ENCODE measurements around the gene FDX1. TPM values are rescaled to one million over a fixed set of nuclear protein-coding genes. Genes with fewer than 3 reads are reported as not detected.

FDX1 gene
- total RNA-seq, 1 experiment from 2014 or later: 11.9 TPM

DNA sequence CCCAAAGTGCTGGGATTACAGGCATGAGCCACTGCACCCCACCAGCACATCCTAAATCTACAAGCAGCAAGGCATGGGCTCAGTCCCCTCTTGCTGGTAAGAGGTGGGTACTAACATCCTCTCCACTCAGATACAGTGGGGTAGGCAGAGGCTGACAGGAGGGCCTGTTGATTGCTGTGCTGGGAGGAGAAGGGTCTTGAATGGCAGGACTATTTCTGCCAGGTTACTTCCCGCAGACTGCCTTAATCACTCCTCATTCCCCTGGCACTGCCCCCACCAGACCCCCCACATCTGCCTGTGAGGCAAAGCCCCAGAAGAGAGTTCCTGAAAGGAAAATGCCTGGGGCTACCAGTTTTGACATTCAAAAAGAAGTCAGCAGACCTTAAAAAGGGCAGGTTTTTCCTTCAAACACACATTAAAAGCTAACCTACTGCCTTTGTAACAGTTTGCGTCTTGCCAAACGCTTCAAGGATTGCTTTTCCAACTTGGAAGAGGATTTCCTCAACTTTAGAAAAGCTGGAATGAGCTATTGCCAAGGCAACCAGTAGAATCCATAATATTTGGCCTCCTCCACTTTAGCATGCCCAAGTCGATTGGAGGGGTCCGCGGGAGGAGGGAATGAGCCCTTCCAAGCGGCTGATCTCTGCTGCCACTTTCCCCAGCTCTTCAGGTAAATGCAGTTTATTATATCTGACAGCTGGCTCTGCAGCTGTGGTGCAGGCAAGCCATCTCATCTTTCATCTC lies 62.0 kb downstream of the FDX1 start:
- intact Hi-C loops (cut with micrococcal nuclease; ENCODE audit: unreplicated experiment): no loop called here
- POLR2A ChIA-PET (ENCODE audit: unreplicated experiment): interaction anchor here (0.6 kb wide), 1 partner anchor 72 kb away, joined by 4 read pairs; no protein-coding TSS in a partner anchor
- BruUV-seq (replicated peaks): no TSS peak

DNA sequence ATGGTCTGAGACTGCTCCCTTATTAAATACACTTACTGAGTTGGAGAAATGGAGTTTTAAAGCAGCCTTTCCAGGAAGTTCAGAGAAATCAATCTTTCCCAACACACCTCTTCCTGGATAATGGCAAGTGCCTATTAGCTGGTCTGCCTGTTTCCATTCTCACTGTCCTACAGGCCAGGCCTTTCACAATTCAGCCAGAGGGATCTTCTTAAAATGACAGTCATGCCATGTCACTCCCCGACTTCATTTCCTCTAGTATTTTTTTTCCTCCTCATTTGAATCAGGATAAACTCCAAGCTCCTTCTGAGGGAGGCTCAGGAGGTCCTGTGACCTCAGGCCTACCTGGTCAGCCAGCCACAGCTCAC lies 62.6 kb downstream of the FDX1 start:
- BruUV-seq (replicated peaks): no TSS peak
- Histone ChIP-seq H3K9me2 (ENCODE audit: insufficient read depth) (no peaks in the 10 kb centered on the region; the same call in 1 of the 2 replicates), H3K79me2 (ENCODE audit: low read depth) (no peaks in the 10 kb centered on the region), H3K27me3 (ENCODE audit: insufficient read depth, low read depth) (no peaks in the 10 kb centered on the region), H2AFZ (no peak overlapping the region), H3K27ac (no peak overlapping the region), H3K4me1 (replicated peaks; ENCODE audit: insufficient read depth) (no peaks in the 10 kb centered on the region), H3K9me3 (ENCODE audit: insufficient read depth, low read depth) (no peaks in the 10 kb centered on the region), H4K20me1 (ENCODE audit: insufficient read depth) (no peaks in the 10 kb centered on the region), H3F3A (ENCODE audit: insufficient read depth, low read depth) (no peaks in the 10 kb centered on the region), H3K4me2 (no peak overlapping the region), H3K4me3 (no peak overlapping the region), H3K36me3 (ENCODE audit: low read depth) (no peaks in the 10 kb centered on the region)
- CTCF ChIA-PET: no interaction called here
- TF ChIP-seq, protein P1, sequence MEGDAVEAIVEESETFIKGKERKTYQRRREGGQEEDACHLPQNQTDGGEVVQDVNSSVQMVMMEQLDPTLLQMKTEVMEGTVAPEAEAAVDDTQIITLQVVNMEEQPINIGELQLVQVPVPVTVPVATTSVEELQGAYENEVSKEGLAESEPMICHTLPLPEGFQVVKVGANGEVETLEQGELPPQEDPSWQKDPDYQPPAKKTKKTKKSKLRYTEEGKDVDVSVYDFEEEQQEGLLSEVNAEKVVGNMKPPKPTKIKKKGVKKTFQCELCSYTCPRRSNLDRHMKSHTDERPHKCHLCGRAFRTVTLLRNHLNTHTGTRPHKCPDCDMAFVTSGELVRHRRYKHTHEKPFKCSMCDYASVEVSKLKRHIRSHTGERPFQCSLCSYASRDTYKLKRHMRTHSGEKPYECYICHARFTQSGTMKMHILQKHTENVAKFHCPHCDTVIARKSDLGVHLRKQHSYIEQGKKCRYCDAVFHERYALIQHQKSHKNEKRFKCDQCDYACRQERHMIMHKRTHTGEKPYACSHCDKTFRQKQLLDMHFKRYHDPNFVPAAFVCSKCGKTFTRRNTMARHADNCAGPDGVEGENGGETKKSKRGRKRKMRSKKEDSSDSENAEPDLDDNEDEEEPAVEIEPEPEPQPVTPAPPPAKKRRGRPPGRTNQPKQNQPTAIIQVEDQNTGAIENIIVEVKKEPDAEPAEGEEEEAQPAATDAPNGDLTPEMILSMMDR (conservative IDR thresholded peaks at IDR 0.05): no peak
- no peak for TF ChIP-seq EZH2 (IDR thresholded peaks at IDR 0.05; ENCODE audit: low read depth)
- POLR2A ChIA-PET (ENCODE audit: unreplicated experiment): no interaction called here
- no peak for DNase-seq
- intact Hi-C loops (cut with micrococcal nuclease; ENCODE audit: unreplicated experiment): no loop called here

More for the DNA sequence above, 62.0 kb downstream of the FDX1 start:
- DNase-seq: no peak
- Histone ChIP-seq H3K4me1 (replicated peaks; ENCODE audit: insufficient read depth) (no peaks in the 10 kb centered on the region), H3F3A (ENCODE audit: insufficient read depth, low read depth) (no peaks in the 10 kb centered on the region), H3K36me3 (ENCODE audit: low read depth) (no peaks in the 10 kb centered on the region), H3K27ac (no peak overlapping the region), H3K4me3 (no peak overlapping the region), H3K27me3 (ENCODE audit: insufficient read depth, low read depth) (no peaks in the 10 kb centered on the region), H2AFZ (no peak overlapping the region), H3K4me2 (no peak overlapping the region), H3K9me2 (ENCODE audit: insufficient read depth) (no peaks in the 10 kb centered on the region; the same call in 1 of the 2 replicates), H4K20me1 (ENCODE audit: insufficient read depth) (no peaks in the 10 kb centered on the region), H3K79me2 (ENCODE audit: low read depth) (no peaks in the 10 kb centered on the region), H3K9me3 (ENCODE audit: insufficient read depth, low read depth) (no peaks in the 10 kb centered on the region)
- CTCF ChIA-PET: no interaction called here
- TF ChIP-seq, protein P1 (conservative IDR thresholded peaks at IDR 0.05): no peak
- no peak for TF ChIP-seq EZH2 (IDR thresholded peaks at IDR 0.05; ENCODE audit: low read depth)

GRCh38 chr11:110493346-110493745 lies 63.6 kb downstream of the FDX1 start:
- TF ChIP-seq, protein P1 (conservative IDR thresholded peaks at IDR 0.05): no peak
- TF ChIP-seq EZH2 (IDR thresholded peaks at IDR 0.05; ENCODE audit: low read depth): no peak
- Histone ChIP-seq H3K4me3 (no peak overlapping the region), H3K79me2 (ENCODE audit: low read depth) (no peaks in the 10 kb centered on the region), H3F3A (ENCODE audit: insufficient read depth, low read depth) (no peaks in the 10 kb centered on the region), H3K9me3 (ENCODE audit: insufficient read depth, low read depth) (no peaks in the 10 kb centered on the region), H4K20me1 (ENCODE audit: insufficient read depth) (no peaks in the 10 kb centered on the region), H3K4me2 (no peak overlapping the region), H2AFZ (no peak overlapping the region), H3K27ac (no peak overlapping the region), H3K4me1 (replicated peaks; ENCODE audit: insufficient read depth) (no peaks in the 10 kb centered on the region), H3K36me3 (ENCODE audit: low read depth) (no peaks in the 10 kb centered on the region), H3K27me3 (ENCODE audit: insufficient read depth, low read depth) (no peaks in the 10 kb centered on the region), H3K9me2 (ENCODE audit: insufficient read depth) (no peaks in the 10 kb centered on the region; the same call in 1 of the 2 replicates)
- no TSS peak for BruUV-seq (replicated peaks)
- POLR2A ChIA-PET (ENCODE audit: unreplicated experiment): no interaction called here
- DNase-seq: no peak
- intact Hi-C loops (cut with micrococcal nuclease; ENCODE audit: unreplicated experiment): no loop called here
- CTCF ChIA-PET: no interaction called here

All from PC-9 (cell line).